ENCODE results near the gene IFI35. TPM values are rescaled to one million over a fixed set of nuclear protein-coding genes. Genes with fewer than 3 reads are reported as not detected.

IFI35 gene
- total RNA-seq, 1 experiment from 2014 or later: 9.4 TPM

DNA sequence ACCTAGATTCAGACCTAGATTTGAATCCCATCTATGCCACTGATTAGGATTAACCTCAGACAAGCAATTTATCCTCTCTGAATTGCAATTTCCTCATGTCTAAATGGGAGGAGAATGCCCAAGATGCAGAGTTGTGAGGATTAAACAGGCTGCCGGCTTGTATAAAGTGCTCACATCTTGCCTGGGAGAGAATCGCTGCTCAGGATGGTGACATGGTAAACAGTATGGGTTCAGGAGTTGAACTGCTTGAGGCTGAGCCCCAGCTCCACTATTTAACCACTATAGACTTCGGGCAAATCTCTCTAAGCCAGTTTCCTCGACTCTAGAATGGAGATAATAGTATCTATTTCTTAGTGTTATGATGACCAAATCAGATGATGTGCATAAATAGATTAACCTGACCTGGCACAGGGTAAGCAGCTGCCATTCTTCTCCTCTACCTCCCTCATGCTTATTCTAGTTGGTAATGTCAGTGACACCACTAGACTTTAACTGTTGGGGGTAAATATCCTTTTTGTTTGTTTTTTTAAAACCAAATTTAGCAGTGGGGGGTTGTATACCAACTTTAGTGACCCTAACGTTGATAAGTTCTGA lies 9.1 kb upstream of the IFI35 start:
- BruUV-seq (replicated peaks): TSS peak; percentile 41

DNA sequence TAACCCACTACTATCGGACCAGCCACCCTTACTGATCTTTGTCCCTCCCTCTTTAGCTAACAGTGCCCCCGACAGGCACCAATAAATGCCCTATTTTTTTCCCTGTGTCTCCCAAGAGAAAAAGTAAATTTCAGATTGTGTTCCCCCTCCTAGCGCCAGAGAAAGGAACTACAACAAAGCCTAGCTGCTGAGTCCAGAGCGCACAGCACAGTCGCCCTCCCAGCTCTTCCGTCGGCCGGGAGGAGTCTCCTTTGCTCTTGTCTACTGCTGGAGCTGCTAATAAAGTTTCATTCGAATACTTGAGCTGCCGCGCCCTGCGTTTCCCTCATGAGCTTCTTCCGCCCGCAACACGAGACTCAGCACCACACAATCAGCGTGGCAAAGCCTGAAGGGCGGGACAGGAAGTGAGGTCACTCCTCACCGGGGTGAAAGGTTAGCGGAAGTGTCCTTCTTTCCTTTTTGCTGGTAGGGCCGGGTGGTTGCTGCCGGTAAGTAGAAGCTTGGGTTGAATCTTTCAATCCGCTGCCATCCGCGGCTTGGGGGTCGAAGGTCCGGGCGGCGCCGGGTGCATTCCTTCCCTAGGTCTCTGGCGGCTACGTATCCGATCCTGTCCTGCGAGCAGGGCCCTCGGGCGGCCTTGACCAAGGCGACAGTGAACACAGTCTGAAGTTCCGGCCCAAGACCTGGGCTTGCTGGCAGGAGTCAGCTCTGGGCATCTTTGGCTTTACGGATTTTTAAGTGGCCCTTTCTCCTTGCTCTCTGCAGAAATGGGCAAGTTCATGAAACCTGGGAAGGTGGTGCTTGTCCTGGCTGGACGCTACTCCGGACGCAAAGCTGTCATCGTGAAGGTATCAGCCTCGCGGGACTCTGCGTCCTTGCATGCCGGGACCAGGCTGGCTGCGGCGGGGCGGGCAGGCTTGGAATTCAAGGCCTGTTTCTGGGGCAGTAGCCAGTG lies 8.3 kb upstream of the IFI35 start, which contains the start of gene RPL27:
Gene RPL27, plus strand, starts transcription at position 436 of the 955 bp plus-strand sequence. Its CDS starts 332 bp downstream, at position 768.
- Histone ChIP-seq H3K9me3 (no peaks in the 10 kb centered on the region), H3K4me3 (ENCODE audit: low read depth, low read length) (peak within 1 kb of the TSS; percentile 59), H3K36me3 (ENCODE audit: control insufficient read depth, insufficient read depth, low read length) (peaks cover 3% of the 10 kb centered on the region; the same call in 1 of the 2 replicates), H3K4me1 (peaks cover 16% of the 10 kb centered on the region), H3K27me3 (replicated peaks; ENCODE audit: control insufficient read depth, insufficient read depth, low read length) (no peaks in the 10 kb centered on the region)
- TSS peak; percentile 75 for BruUV-seq (replicated peaks)
- intact Hi-C loops (cut with micrococcal nuclease; ENCODE audit: unreplicated experiment): loop anchor here (1.0 to 2.0 kb wide), 2 partner anchors 17 to 155 kb away; partner anchors contain the start of genes PTGES3L and RUNDC1
- H3K36me3 Mint-ChIP-seq (ENCODE audit: insufficient read depth, unreplicated experiment): peaks cover 72% of the 10 kb centered on the region
- DNase-seq: peak; percentile 98 to 99
- ChIA-PET CTCF (interaction anchor here (0.6 to 1.9 kb wide), 22 partner anchors 8 to 486 kb away, joined by 3 to 13 read pairs (median 3); partner anchors contain the start of genes BECN1, DHX8, IFI35 and RETREG3), POLR2A (interaction anchor here (0.5 to 2.0 kb wide), 45 partner anchors 8 to 1325 kb away, joined by 3 to 37 read pairs (median 6); partner anchors contain the start of genes AARSD1, BECN1, BRCA1 and COA3)
- no peaks in the 10 kb centered on the region for H3K9me3 Mint-ChIP-seq (ENCODE audit: unreplicated experiment)
- peak within 1 kb of the TSS; percentile 90 for H3K4me3 Mint-ChIP-seq (ENCODE audit: unreplicated experiment)
- no peaks in the 10 kb centered on the region for H3K27me3 Mint-ChIP-seq (ENCODE audit: insufficient read depth, unreplicated experiment)
- H3K4me1 Mint-ChIP-seq (ENCODE audit: low read depth, unreplicated experiment): peaks cover 12% of the 10 kb centered on the region
- peak within 1 kb of the TSS; percentile 99 for H3K27ac Mint-ChIP-seq (ENCODE audit: unreplicated experiment)
- TF ChIP-seq, protein P1, sequence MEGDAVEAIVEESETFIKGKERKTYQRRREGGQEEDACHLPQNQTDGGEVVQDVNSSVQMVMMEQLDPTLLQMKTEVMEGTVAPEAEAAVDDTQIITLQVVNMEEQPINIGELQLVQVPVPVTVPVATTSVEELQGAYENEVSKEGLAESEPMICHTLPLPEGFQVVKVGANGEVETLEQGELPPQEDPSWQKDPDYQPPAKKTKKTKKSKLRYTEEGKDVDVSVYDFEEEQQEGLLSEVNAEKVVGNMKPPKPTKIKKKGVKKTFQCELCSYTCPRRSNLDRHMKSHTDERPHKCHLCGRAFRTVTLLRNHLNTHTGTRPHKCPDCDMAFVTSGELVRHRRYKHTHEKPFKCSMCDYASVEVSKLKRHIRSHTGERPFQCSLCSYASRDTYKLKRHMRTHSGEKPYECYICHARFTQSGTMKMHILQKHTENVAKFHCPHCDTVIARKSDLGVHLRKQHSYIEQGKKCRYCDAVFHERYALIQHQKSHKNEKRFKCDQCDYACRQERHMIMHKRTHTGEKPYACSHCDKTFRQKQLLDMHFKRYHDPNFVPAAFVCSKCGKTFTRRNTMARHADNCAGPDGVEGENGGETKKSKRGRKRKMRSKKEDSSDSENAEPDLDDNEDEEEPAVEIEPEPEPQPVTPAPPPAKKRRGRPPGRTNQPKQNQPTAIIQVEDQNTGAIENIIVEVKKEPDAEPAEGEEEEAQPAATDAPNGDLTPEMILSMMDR (IDR thresholded peaks at IDR 0.05; ENCODE audit: insufficient read depth in 1 of 2, low read depth in 1 of 2, low read length in 1 of 2, severe bottlenecking in 1 of 2, unreplicated experiment in 1 of 2): peak; percentile 82 to 91

More for the DNA sequence above, 9.1 kb upstream of the IFI35 start:
- Mint-ChIP-seq H3K9me3 (ENCODE audit: unreplicated experiment) (no peaks in the 10 kb centered on the region), H3K4me3 (ENCODE audit: unreplicated experiment) (peak overlapping the region; percentile 90), H3K27me3 (ENCODE audit: insufficient read depth, unreplicated experiment) (no peaks in the 10 kb centered on the region), H3K4me1 (ENCODE audit: low read depth, unreplicated experiment) (peaks cover 12% of the 10 kb centered on the region), H3K36me3 (ENCODE audit: insufficient read depth, unreplicated experiment) (peaks cover 72% of the 10 kb centered on the region), H3K27ac (ENCODE audit: unreplicated experiment) (peak overlapping the region; percentile 99)
- Histone ChIP-seq H3K4me3 (ENCODE audit: low read depth, low read length) (peak overlapping the region; percentile 28), H3K36me3 (ENCODE audit: control insufficient read depth, insufficient read depth, low read length) (peaks cover 5% of the 10 kb centered on the region), H3K9me3 (no peaks in the 10 kb centered on the region), H3K27me3 (replicated peaks; ENCODE audit: control insufficient read depth, insufficient read depth, low read length) (no peaks in the 10 kb centered on the region), H3K4me1 (peaks cover 16% of the 10 kb centered on the region)
- intact Hi-C loops (cut with micrococcal nuclease; ENCODE audit: unreplicated experiment): no loop called here
- TF ChIP-seq, protein P1 (IDR thresholded peaks at IDR 0.05; ENCODE audit: insufficient read depth in 1 of 2, low read depth in 1 of 2, low read length in 1 of 2, severe bottlenecking in 1 of 2, unreplicated experiment in 1 of 2): no peak
- ChIA-PET POLR2A (interaction anchor here (0.5 to 2.0 kb wide), 41 partner anchors 8 to 1324 kb away, joined by 3 to 37 read pairs (median 6); partner anchors contain the start of genes AARSD1, BECN1, BRCA1 and COA3), CTCF (interaction anchor here (0.7 to 1.9 kb wide), 20 partner anchors 9 to 486 kb away, joined by 3 to 13 read pairs (median 4); partner anchors contain the start of genes BECN1, DHX8, IFI35 and TMEM106A)
- DNase-seq: no peak

Data from Caco-2 (cell line).